OCI-M2 (cell line): ENCODE data around the gene PDE4C.

Experiments used
- DNase-seq: peaks from one replicate; lab custom pipeline; 2025; ENCODE audit not compliant: unreplicated experiment; lab: John Stamatoyannopoulos, UW

Gene PDE4C

DNA sequence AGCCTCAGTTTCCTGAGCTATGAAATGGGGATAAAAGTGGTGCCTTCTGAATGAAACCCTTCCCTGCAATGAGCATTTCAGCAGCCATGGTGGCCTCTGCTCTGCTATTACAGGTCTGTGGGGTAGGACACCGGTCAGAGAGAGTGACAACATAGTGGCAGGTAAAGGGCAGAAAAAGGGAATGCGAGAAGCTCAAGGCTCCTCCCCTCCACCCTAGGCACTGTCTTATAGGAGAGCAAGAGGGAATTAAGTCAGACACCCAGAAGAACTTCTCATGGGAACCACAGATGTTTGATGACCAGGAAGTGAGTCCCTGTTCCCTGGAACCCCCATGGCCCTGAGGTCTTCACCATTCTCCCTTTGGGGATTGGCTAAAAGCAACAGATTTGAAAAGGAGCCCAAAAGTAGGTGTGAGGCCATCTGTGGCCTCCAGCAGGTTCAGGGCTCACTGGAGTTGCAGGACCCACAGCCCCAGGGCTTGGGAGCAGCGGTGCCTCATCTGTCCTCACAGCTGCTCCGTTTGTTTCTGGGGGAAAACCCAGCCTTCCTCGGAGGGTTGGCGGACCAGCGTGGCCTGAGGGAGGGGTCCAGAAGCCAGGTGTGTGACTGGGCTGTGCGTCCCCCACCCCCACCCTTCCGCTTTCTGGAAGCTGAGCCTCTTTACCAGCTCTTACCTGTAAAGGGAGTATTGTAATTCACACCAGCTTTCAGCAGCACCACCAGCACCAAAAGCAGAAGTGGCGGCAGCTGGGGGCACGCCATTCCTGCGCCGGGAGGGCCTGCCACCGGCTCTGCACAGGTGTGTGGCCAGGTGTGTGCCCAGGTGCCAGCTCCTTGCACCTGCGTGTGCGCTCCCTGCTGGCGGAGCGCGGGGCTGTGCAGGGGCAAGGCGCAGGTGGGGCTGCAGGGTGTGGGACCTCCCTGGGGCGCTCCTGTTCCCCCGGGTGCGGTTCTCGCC lies 28.6 kb upstream of the PDE4C start:
- no peak for DNase-seq

DNA sequence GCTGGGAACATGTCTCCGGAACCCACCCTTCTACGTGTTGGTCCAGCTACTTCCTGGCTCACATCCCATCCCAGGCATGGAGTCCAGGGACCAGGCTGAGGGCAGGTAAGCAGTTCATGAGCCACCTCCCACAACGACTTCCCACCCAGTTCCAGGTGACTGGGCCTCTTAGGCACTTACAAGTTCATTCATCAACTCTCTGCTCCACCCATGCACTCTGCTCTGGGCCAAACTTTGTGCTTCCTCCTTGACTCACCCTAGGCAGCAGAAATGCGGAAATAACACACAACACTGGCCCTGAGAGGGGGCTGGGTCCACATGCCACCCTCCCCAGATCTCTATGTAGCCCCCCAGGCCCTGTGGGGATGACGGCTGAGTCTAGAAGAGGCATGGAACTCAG lies 27.5 kb upstream of the PDE4C start:
- DNase-seq: no peak

DNA sequence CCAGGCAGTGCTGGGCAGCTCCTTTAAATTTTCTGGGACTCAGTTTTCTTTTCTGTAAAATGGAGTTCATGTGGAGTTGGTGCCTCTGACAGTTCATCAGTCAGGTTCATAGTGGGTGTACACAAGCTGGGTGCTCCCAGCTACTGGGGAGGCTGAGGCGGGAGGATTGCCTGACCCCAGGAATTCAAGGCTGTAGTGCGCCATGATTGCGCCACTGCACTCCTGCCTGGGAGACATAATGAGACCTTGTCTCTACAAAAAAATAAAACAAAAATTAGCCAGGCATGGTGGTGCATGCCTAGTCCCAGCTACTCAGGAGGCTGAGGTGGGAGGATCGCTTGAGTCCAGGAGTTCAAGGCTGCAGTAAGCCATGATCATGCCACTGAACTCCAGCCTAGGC lies 26.9 kb upstream of the PDE4C start:
- DNase-seq: no peak

DNA sequence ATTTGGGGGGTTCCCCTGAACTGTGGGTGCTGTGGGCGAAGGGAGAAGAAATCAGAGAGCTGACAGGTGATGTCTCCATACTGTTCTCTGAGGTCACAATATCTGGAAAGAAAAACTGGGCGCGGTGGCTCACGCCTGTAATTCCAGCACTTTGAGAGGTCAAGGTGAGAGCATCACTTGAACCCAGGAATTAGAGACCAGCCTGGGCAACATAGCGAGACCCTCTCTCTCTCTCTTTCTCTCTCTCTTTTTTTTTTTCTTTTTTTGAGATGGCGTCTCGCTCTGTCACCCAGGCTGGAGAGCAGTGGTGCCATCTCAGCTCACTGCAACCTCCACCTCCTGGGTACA lies 26.1 kb upstream of the PDE4C start:
- DNase-seq: no peak

DNA sequence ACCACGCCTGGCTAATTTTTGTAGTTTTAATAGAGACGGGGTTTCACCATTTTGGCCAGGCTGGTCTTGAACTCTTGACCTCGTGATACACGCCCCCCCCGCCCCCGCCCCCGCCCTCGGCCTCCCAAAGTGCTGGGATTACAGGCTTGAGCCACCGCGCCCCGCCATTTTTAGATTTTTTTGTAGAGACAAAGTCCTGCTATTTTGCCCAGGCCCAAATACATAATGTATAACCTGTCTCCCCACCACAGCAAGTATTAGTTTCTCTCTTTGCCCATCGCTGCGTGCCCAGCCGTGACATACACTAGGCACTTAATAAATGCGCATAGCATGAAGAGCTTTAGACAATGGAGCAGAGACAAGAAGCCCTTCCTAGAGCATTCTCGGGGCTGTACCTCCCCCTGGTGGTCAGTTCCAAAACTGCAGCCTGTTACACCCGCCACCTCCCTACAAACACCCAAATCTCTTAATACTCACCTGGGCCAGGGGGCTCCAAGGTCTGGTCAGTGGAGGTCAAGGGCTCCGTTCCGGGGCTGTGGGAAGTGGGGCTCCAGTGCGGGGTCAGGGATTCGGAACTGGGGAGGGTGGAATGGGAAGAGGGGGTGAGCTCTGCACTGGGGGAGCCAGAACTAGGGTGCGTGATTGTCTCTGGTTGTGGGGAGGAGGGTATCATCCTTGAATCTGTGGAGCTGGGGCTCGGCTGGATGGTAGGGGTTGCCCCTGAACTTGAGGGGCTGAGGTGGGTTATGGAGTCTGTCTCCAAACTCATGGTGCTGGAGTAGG lies 25.5 kb upstream of the PDE4C start:
- DNase-seq: peak; percentile 73

DNA sequence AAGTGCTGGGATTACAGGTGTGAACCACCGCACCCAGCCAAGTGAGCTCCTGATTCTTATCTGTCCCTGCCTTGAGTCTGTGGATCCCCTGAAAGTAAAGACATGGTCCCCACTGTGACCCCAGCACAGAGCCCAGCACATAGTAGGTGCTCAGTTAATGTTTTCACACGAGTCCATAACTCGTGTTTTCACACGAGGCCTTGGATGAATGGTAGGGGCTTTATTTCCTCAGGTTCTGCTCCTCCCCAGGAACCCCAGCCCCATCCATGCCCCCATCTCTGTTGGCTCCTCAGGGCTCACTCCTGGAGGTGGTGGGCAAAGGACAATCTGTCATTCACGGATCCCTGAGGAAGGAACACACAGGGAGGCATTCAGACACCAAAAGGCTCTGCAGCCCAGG lies 23.6 kb upstream of the PDE4C start:
- DNase-seq: no peak

DNA sequence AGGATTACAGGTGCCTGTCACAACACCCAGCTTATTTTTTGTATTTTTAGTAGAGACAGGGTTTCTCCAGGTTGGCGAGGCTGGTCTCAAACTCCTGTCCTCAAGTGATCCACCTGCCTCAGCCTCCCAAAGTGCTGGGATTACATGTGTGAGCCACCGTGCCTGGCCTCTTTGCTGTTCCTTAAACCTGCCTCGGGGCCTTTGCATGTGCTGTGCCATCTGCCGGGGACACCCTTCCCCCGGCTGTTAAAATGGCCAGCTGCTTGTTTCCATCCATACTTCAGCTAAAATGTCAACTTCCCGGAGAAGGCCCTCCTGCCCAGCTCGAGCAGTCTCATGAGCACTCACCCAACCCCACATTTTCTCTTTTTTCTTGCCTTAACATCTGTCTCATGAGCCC lies 19.1 kb upstream of the PDE4C start:
- no peak for DNase-seq

DNA sequence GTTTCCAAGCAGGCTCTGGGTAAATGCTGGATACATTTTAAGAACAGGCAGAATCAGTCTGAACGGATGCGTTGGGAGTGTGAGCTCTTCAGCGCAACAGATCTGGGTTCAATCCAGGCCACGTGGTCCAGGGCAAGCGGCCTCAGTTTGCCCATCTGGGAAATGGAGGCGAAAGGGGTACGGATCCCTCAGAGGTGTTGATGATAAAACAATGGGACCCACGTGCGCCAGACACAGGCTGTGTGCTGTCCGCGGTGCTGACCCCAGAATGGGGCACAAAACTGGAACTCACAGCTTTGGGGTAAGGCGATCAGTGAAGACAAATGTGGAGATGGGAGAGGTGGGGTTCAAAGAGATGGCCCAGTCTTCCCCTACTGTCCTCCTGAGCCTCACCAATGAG lies 13.1 kb upstream of the PDE4C start:
- no peak for DNase-seq

DNA sequence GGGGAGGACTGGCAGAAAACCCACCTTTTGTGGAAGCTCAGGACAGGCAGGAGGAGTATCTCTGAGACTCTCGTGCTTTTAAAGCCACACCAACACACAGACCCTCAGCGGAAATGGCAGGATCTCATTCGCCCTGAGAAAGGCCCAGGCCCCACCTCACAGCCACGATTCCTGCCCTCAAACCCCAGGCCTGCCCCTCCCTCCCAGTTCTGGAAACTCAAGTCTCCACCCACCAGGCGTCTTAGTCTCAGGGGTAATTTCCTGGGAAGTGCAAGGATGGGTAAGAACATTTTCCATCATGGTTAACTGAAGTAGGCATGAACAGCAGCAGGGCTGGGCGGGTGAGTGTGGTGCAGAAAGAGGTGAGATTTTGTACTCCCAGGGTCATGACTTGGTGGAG lies 8.0 kb upstream of the PDE4C start:
- no peak for DNase-seq

DNA sequence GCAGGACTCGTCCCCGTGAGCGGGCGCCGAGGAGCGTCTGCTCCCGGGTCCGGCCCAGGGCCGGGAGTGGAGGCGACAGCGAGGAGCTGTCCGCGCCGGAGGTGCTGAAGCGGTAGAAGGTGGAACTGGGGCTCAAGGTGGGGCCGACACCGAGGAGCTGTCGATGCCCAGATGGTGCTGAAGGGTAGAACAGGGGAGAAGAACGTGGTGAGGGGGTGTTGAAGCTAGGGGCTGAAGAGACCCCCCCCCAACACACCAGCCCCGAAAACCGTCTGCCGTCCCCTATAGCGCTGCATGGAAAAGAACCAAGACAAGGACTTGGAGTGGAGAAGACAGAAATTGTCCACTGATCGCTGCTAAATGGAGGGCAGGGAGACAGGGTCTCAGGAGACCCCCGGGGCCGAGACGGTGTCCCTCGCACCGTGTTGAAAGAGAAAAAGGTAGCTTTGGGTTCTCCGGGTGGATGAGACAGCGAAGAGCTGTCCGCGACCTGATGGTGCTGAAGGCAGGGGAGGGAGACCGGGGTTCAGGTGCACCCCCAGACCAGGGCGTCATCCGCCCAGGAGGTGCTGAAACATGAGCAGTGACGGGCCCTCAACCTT lies 7.1 kb upstream of the PDE4C start:
- no peak for DNase-seq

DNA sequence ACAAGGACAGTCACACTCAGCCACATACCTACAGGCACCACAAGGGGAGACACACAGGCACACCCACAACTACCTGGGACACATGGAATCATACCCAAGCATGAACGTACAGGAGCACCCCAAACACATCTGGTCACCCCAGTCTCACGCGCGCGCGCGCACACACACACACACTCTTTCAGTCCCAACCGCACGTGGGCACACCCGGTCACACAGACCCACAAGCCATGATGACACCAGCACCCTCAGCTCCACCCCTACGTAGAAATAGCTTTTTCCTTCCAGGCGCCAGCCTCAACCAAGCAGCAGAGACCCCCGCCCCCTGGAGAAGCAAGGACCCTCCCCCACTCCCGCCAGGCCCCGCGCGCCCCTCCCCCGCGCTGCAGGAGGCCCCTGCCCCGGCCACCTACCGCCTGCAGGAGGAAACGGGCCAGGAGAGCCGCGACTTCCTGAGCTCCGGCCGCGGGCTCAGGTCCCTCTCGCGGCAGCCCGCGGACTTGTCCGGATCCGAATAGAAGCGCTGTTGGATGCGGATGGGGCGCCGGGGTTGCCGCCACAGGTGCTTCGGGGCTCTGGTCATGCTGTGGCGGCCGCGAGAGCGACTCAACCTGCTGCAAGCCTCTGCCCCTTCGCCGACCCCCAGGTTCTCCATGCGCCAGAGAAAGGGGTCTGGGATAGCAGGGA lies 6.4 kb upstream of the PDE4C start:
- no peak for DNase-seq

DNA sequence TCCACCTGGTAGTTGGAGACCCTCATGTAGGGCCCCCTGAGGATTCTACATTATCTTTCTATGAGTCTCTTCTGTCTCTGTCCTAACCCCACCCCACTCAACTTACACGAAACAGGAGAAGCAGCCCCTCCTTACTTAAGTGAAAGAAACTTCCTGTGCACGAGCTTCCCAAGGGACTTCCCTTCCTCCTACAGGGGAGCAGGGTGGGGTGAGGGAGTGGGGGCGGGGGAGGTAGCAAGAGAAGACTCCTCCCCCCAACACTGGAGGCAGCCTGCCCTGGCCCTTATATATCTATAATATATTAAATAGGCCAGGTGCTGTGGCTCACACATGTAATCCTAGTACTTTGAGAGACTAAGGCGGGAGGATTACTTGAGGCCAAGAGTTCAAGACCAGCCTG lies 5.5 kb upstream of the PDE4C start:
- no peak for DNase-seq

DNA sequence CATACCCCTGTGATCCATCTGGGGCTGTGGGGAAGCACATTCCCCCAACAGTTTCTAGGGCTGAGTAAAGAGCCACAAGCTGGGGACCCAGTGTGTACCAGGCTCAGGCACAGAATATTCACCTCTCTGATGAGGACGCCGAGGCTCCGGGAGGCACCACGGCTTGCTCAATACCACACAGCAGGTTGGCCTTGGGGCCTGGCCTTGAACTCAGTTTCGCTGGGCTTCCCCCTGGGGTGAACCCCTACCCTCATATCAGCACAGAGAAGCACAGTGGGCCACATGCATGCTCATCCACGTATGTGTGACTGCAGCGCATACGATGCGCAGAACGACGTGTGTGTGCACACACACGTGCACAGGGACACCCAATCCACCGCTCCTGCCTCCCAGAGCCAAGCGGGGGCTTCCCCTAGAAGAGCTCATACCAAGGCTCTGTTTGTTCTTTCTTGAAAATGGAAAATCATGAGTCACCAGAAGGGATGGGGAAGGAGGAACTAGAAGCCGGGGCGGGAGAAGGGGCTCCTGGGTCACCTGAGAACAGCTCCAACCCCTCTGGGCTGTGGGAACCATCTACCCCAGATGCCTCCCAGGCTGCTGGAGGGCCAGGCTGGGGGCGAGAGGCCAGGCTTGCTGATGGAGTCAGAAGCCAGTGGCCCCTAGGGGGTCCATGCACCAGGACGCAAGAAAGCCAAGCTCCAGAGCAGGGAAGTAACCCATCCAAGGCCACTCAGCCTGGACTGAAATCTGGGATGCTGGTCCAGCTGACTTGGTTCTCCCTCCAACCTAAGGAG lies 4.9 kb upstream of the PDE4C start:
- DNase-seq: no peak

DNA sequence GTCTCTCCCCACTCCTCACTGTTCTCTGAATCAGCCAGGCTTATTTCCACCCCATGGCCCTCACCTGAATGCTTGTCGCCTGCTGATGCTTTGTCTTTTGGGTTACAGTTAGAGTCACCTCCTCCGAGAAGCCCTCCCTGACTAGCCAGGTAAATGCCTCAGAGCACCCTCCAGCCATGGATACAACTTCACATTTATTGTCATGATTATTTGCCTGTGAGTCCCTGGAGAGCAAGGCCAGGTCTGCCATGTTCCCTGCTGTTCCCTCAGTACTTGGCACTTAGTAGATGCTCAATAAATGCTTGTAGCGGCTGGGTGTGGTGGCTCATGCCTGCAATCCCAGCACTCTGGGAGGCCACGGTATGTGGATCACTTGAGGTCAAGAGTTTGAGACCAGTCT lies 3.7 kb upstream of the PDE4C start:
- no peak for DNase-seq

DNA sequence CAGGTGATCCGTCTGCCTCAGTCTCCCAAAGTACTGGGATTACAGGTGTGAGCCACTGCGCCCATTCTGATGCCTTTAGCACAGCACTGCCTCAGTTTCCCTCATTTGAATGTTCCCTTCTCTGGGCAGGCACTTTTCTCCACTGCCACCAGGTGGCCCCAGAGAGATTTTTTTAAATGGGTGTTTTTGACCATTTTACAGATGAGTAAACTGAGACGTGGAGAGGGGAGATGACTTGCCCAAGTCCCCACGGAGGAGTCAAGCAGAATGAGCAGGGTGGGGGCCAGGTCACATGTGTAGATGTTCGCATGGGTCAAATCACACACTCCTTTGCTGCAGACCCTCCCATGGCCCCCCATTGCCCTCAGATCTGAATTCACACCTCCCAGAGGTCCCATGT lies 3.2 kb upstream of the PDE4C start:
- DNase-seq: no peak

DNA sequence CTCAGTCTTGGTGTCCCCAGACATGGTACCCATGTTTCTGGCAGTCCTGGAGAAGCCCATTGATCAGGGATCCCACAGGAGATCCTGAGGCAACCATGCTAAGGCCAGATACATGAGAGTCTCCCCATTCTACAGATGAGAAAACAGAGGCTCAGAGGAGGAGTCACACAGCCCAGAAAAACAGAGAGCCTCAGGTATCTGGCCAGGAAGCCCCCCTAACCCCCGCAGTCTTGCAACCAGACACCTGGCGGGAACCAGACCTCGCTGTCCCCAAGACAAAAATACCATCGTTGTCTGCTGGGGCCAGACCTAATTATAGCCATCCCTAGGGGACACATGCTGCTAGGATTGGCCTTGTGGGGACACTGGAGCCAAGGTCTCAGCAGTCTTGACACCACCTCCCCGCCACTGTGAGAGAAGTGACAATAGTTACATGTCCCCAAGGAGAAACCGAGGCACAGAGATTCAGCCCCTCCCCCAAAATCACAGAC lies 1.6 kb upstream of the PDE4C start:
- no peak for DNase-seq

DNA sequence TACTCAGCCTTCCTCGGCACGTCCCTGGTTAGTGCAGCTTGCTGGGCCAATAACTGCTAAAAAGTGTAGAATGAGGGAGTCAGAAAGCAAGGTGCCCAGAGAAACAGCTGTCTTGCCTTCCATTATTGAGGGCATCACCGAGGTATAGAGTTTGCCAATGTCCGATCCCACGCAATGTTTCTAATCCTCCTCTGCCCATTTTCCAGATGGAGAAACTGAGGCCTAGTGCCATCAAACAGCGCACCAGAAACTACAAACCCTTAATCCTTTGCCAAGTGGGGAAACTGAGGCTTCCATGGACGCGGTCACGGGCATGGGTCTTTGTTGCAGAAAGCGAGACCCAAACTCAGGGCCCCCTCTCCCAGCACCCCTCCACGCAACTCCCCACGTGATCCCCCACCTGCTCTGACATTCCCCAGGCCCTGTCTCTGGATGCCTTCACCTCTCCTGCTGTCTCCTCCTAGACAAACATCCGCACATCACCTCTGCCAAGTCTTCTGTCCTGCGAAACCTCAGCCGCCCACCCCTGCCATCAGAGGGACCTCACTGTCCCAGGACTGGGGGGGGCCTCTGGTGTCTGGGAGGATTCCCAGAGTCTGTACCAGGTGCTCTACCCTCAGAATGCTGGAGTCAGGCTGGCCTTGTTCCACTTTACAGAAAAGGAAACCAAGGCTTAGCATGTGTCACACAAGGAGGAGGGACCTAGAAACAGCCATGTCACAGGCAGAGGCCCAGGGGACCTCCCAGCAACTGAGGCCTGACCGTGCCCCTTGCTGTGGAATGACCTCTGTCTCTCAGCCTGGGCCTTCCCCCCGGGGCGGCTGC lies 930 bp upstream of the PDE4C start:
- no peak for DNase-seq

DNA sequence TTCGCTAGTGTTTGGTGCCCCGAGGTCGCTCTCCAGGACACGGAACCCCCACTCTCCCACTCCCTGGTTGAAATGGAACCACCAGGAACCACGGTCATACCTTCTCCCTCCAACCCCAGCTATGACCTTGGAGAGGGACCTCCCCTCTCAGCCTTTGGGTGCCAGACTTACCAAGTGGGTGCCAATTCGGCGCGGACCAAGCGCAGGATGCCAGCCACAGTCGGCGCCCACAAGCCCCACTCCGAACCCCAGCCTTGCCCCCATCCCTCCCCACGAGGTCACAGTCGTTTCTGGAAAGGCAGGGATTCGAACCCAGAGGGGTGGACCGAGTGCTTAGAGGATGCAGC lies 910 bp downstream of the PDE4C start:
- DNase-seq: no peak

DNA sequence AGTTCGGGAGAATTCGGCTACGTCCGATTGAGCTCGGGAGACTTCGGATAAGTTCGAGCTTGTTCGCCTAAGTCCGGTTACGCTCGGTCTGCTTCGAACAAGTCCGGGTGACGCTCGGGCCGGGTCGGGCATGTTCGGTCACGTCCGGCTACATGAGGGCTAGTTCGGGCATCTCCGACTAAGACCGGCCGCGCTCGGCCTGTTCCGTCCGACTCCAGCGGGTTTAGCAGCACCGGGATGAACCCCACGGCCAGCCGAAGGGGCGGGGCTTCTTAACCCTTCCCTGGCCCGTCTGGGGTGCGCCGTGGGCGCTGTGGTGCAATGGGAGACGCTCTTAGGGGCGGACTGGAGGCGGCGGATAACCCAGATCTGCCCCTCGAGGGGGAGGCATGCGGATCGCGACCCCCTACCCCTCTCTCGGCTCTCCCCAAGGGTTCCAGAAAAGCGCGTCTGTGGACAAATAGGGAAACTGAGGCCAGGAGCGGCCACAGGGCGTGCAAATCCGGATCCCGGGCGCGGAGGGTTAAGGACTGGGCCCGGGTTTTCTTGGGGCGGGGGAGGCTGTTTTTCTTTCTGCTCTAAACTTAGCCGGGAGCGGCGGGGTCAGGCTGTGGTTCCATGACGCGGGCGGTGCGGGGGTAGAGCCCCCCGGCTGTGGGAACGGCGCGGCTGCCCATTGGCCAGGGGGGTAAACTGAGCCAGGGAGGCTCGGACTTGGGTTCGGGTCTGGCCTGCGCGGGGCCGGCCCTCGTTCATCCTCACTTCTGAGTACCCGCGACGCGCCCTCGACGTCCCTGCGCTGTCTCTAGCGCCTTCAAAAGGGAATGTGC lies 1.5 kb downstream of the PDE4C start:
- DNase-seq: peak; percentile 90
